GM12892 (cell line): Measurements from ENCODE around the gene CRAMP1.

ENCODE experiments used
- POLR2A ChIP-seq: IDR thresholded peaks from 2 replicates; pipeline ENCODE4 v1.6.1; 2011; ENCODE audit warnings: low read depth, low read length, control low read depth
- POLR2AphosphoS5 ChIP-seq: IDR thresholded peaks from 2 replicates; pipeline ENCODE4 v1.6.1; 2011; ENCODE audit warnings: low read depth, low read length, control low read depth

GRCh38 chr16:1654505-1655268 is 42.5 kb downstream of the CRAMP1 start:
- no peak for TF ChIP-seq POLR2A
- no peak for TF ChIP-seq POLR2AphosphoS5
